ENCODE results near the gene CBLB. TPM values are rescaled to one million over a fixed set of nuclear protein-coding genes. Genes with fewer than 3 reads are reported as not detected.

Gene CBLB
- total RNA-seq, 1 experiment from 2014 or later, result 23.9 TPM

DNA sequence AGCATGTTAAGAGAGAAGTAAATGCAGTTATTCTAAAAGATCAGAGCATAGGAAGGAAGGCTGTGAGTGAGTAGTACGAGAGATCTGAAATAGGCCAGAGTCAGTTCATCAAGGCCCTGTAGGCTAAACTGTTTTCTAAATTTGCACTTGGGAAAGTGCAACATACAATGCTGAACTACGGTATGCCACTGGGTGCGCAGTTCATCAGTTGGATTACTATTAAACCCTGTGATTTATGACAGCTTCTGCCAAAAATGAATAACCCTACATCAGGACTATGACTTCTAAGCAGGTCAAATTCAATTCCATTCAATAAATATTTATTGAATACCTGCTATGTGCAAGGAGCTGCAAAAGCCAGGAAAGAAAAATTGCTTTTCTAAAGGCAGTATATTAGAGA is 10.8 kb downstream of the CBLB start:
- H3K27me3 ChIP-seq (ENCODE audit: low read length), result no peaks in the 10 kb centered on the region
- H3K9me3 ChIP-seq (ENCODE audit: low read length), result no peaks in the 10 kb centered on the region
- H3K79me2 ChIP-seq (ENCODE audit: low read length), result peaks cover 18% of the 10 kb centered on the region
- ATAC-seq (no peak), DNase-seq (no peak)
- no peak overlapping the region for H3K9ac ChIP-seq (ENCODE audit: low read length)
- no peak overlapping the region for H3K4me2 ChIP-seq (ENCODE audit: low read length)
- ChIA-PET POLR2A (ENCODE audit: unreplicated experiment) (interaction anchor here (0.7 kb wide), 1 partner anchor 11 kb away, joined by 4 read pairs; no protein-coding TSS in a partner anchor), CTCF (no interaction called here)
- H2AFZ ChIP-seq (ENCODE audit: low read length), result no peak overlapping the region
- H3K27ac ChIP-seq (ENCODE audit: low read length), result no peak overlapping the region
- H3K4me1 ChIP-seq (ENCODE audit: insufficient read depth, low read length), result no peaks in the 10 kb centered on the region
- intact Hi-C loops (cut with micrococcal nuclease), result no loop called here
- no peaks in the 10 kb centered on the region for H3F3A ChIP-seq (ENCODE audit: low read length, unreplicated experiment)
- TF ChIP-seq EZH2phosphoT487 (IDR thresholded peaks at IDR 0.05; ENCODE audit: borderline replicate concordance, low read length) (no peak), EZH2 (IDR thresholded peaks at IDR 0.05; ENCODE audit: low read length, unreplicated experiment) (no peak)
- TF ChIP-seq, protein P1, sequence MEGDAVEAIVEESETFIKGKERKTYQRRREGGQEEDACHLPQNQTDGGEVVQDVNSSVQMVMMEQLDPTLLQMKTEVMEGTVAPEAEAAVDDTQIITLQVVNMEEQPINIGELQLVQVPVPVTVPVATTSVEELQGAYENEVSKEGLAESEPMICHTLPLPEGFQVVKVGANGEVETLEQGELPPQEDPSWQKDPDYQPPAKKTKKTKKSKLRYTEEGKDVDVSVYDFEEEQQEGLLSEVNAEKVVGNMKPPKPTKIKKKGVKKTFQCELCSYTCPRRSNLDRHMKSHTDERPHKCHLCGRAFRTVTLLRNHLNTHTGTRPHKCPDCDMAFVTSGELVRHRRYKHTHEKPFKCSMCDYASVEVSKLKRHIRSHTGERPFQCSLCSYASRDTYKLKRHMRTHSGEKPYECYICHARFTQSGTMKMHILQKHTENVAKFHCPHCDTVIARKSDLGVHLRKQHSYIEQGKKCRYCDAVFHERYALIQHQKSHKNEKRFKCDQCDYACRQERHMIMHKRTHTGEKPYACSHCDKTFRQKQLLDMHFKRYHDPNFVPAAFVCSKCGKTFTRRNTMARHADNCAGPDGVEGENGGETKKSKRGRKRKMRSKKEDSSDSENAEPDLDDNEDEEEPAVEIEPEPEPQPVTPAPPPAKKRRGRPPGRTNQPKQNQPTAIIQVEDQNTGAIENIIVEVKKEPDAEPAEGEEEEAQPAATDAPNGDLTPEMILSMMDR (conservative IDR thresholded peaks at IDR 0.05; ENCODE audit: low read depth, low read length), result no peak
- no peaks in the 10 kb centered on the region for H3K9me2 ChIP-seq (replicated peaks; ENCODE audit: low read length)
- H3K36me3 ChIP-seq (ENCODE audit: low read depth, low read length), result peaks cover 13% of the 10 kb centered on the region
- no peak overlapping the region for H3K4me3 ChIP-seq (ENCODE audit: low read length)
- H4K20me1 ChIP-seq (ENCODE audit: low read length), result no peaks in the 10 kb centered on the region
- no TSS peak for BruUV-seq (replicated peaks)

DNA sequence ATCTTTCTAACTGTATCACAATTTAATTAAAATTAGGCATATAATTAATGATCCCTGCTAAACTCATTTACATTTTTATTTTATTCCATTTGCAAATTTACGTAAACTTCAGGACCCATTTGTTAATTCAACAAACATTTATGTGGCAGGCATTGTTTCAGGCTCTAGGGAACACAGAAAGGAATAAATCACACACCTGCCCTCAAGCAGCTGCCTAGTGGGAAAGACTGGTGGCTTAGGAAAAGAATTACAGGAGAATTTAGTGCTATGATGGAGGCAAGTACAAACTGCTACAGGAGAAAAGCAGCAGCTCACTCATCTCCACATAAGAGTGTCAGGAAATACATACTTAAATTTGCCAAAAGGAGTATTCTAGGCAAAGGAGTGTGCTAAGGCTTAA is 11.2 kb downstream of the CBLB start:
- DNase-seq, result no peak
- no TSS peak for BruUV-seq (replicated peaks)
- Histone ChIP-seq H3K36me3 (ENCODE audit: low read depth, low read length) (peaks cover 10% of the 10 kb centered on the region), H3K79me2 (ENCODE audit: low read length) (peaks cover 14% of the 10 kb centered on the region), H3K4me3 (ENCODE audit: low read length) (no peak overlapping the region), H2AFZ (ENCODE audit: low read length) (no peak overlapping the region), H3K9me2 (replicated peaks; ENCODE audit: low read length) (no peaks in the 10 kb centered on the region), H3K9me3 (ENCODE audit: low read length) (no peaks in the 10 kb centered on the region), H3K27ac (ENCODE audit: low read length) (no peak overlapping the region), H3F3A (ENCODE audit: low read length, unreplicated experiment) (no peaks in the 10 kb centered on the region), H3K4me2 (ENCODE audit: low read length) (no peak overlapping the region), H4K20me1 (ENCODE audit: low read length) (no peaks in the 10 kb centered on the region), H3K27me3 (ENCODE audit: low read length) (no peaks in the 10 kb centered on the region), H3K4me1 (ENCODE audit: insufficient read depth, low read length) (no peaks in the 10 kb centered on the region), H3K9ac (ENCODE audit: low read length) (no peak overlapping the region)
- TF ChIP-seq EZH2 (IDR thresholded peaks at IDR 0.05; ENCODE audit: low read length, unreplicated experiment) (no peak), EZH2phosphoT487 (IDR thresholded peaks at IDR 0.05; ENCODE audit: borderline replicate concordance, low read length) (no peak)
- TF ChIP-seq, protein P1 (conservative IDR thresholded peaks at IDR 0.05; ENCODE audit: low read depth, low read length), result no peak
- intact Hi-C loops (cut with micrococcal nuclease), result no loop called here
- ATAC-seq, result no peak
- ChIA-PET POLR2A (ENCODE audit: unreplicated experiment) (no interaction called here), CTCF (no interaction called here)

DNA sequence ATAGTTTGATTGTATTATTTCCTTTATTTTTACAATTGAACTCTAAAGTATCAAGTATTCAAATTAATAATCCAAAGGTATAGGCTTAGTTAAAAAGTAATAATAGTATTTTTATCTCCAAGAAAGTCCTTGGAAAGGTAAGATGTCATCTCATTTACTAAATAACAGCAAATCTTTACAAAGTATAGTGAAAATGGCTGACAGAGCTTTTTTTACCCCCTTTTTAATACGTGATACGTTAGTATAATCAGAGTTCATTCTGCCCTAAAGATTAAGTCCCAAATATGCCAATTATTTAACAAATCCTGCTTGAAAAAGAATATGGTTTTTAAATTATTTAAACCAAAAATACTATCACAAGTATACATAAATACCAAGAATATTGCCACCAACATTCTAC is 12.2 kb downstream of the CBLB start:
- Histone ChIP-seq H3K9me2 (replicated peaks; ENCODE audit: low read length) (no peaks in the 10 kb centered on the region), H3K4me3 (ENCODE audit: low read length) (no peak overlapping the region), H3K27me3 (ENCODE audit: low read length) (no peaks in the 10 kb centered on the region), H3K27ac (ENCODE audit: low read length) (no peak overlapping the region), H3K36me3 (ENCODE audit: low read depth, low read length) (peaks cover 9% of the 10 kb centered on the region), H3K9ac (ENCODE audit: low read length) (no peak overlapping the region), H3F3A (ENCODE audit: low read length, unreplicated experiment) (no peaks in the 10 kb centered on the region), H3K4me1 (ENCODE audit: insufficient read depth, low read length) (no peaks in the 10 kb centered on the region), H4K20me1 (ENCODE audit: low read length) (no peaks in the 10 kb centered on the region), H3K9me3 (ENCODE audit: low read length) (no peaks in the 10 kb centered on the region), H2AFZ (ENCODE audit: low read length) (no peak overlapping the region), H3K79me2 (ENCODE audit: low read length) (0 out of 2 replicates have a peak, but pooled peaks cover 5% of the 10 kb centered on the region), H3K4me2 (ENCODE audit: low read length) (no peak overlapping the region)
- ChIA-PET CTCF (no interaction called here), POLR2A (ENCODE audit: unreplicated experiment) (no interaction called here)
- no peak for ATAC-seq
- intact Hi-C loops (cut with micrococcal nuclease), result no loop called here
- no TSS peak for BruUV-seq (replicated peaks)
- DNase-seq, result no peak
- TF ChIP-seq, protein P1 (conservative IDR thresholded peaks at IDR 0.05; ENCODE audit: low read depth, low read length), result no peak
- no peak for TF ChIP-seq EZH2 (IDR thresholded peaks at IDR 0.05; ENCODE audit: low read length, unreplicated experiment)
- no peak for TF ChIP-seq EZH2phosphoT487 (IDR thresholded peaks at IDR 0.05; ENCODE audit: borderline replicate concordance, low read length)

Data from PC-3 (cell line).